HG03558 (cell line): ENCODE results near the gene JMJD8.

Experiments
- ATAC-seq: cut with Tn5 transposase; IDR thresholded peaks from one replicate; pipeline ENCODE4 v1.9.1; 2021; ENCODE audit warnings: moderate number of reproducible peaks; ENCODE audit not compliant: unreplicated experiment; ENCODE audit errors: extremely low read depth

JMJD8 gene

GRCh38 chr16:710500-711075 lies 26.5 kb upstream of the JMJD8 start:
- ATAC-seq, result no peak

DNA sequence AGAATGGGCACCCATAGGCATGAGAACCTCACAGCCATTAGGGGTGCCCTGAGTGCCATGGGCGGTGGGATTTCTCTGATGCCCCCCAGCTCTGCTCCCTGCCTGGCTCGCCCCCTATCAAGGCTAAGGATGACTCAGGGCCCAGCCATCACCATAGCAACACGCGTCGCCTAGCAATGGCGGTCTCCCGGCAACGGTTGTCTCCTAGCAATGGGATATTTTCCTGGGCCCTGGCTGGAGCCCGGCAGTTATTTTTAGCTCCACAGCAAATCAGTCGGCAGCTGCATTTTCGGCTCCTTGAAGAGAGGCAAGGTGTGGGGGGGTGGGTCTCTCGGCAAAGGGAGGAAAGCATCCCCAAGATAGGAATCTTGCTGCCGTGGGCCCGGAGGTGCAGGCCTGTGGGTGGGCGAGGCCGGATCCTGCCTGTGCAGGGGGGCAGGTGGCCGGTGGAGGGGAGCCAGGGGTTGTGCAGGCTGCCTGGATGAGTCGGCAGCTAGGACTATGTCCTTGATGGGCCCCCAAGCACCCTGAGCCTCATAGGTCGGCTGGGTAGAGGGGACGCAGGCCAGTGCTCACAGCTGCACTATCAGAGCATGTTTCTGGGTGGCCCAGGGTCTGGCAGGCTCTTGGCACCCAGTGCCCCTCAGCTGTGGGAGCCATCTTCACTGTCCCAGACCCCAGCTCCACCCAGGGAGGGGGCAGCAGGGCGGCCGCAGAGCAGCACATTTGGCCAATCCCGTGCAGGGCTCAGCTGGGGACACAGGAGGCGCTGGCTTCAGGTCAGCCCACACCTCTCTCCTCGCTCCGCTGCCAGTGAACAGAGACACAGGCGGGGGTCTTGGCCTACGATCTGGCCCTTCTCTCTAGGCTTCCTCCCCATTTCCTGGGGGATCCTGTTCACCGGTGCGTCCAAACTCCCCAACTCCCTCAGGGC lies 25.7 kb upstream of the JMJD8 start:
- no peak for ATAC-seq

DNA sequence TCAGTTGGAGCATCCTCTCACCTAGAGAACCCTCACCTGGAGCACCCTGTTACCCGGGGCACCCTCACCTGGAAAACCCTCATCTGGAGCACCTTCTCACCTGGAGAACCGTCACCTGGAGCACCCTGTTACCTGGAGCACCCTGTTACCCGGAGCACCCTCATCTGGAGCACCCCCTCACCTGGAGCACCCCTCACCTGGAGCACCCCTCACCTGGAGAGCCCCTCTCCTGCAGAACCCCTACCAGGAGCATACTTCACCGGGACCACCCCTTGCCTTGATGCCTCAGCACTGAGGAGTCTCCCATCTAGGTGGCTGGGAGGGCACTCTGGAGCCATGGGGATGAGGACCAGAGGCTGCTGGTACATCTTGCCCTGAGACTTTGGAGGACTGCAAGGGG lies 24.8 kb upstream of the JMJD8 start:
- no peak for ATAC-seq

DNA sequence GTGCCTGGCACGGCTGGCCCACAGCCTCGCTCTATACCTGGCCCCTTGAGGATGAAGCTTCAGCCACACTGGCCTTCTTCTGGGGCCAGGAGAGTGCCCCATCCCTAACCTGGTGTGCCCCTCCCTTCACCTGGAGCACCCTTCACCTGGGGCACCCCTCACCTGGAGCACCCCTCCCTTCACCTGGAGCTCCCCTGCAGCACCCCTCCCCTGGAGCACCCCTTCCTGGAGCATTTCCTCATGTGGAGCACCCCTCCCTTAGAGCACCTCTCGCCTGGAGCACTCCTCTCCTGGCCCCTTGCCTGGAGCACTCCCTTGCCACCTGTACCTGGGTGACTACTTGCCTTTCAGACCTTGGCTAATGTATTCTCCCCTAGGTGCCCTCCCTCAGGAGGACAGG lies 23.9 kb upstream of the JMJD8 start:
- no peak for ATAC-seq

- no peak for ATAC-seq
These were observed 23.0 kb upstream of the JMJD8 start for GRCh38 chr16:707062-707538.

DNA sequence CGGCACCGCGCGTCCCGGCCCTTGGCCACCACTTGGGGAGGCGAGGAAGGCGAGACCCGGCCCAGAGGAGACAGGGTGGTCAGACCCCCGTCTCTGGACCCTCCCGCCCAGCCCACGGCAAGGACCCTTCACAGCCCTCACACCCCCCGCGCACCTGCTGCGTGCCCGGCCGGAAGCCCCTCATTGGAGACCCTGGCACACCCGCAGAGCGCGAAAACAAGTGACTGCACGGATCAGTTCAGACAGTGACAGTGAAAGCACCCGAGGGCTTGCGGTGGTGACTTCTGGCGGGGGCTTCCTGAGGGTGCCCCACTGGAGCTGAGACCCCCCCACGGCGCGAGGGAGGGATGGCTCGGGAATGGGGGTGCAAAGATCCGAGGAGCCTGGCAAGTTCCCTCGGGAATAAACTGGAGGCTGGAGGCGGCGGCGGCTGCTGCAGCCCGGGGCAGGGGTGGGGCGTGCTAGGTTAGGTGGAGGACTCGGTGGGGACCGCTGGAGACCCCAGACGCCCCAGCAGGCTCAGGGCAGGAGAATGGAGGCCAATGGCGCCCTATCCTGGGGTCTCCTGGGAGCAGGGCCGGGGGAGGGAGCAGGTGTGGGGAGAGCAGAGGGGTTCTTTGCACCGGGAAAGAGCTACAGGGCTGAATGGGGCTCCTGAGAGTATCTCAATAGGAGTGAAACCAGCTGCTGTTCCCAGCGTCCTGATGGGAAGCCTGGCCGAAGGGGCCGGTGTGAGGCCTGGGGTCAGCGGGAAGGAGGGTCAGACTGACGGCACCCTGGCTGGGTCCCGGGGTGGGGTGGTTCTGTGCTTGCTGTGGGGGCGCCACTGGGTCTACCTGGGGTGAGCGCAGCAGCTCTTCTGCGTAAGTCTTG lies 22.3 kb upstream of the JMJD8 start:
- ATAC-seq, result no peak

- ATAC-seq, result no peak
These were observed 21.5 kb upstream of the JMJD8 start, which contains the start of gene FBXL16 for GRCh38 chr16:705431-706188. FBXL16 (minus strand) TSS chr16:705801; CDS start chr16:697405, 8,396 bp downstream.

- no peak for ATAC-seq
These were observed 20.6 kb upstream of the JMJD8 start for GRCh38 chr16:704552-705380.

- no peak for ATAC-seq
These were observed 19.9 kb upstream of the JMJD8 start for GRCh38 chr16:704047-704446.

GRCh38 chr16:703406-703805 lies 19.3 kb upstream of the JMJD8 start:
- no peak for ATAC-seq

DNA sequence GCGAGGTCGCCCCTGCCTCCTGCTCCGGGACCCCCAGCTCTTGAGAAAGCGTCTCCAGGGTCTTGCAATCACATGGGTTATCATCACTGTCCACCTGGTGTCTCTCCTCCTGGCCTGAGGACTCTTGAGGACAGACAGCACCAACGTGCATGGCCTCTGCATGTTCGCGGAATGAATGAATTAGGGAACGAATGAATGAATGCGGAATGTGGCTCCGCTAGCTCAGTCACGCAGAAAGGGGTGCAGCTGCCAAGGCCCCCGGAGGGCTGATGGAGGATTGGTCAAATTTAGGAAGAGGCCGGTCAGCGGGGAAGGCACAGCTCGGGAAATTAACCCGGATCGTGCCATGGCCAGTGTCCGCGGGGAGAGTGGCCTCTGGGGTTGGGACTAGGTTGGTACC lies 18.2 kb upstream of the JMJD8 start:
- no peak for ATAC-seq

DNA sequence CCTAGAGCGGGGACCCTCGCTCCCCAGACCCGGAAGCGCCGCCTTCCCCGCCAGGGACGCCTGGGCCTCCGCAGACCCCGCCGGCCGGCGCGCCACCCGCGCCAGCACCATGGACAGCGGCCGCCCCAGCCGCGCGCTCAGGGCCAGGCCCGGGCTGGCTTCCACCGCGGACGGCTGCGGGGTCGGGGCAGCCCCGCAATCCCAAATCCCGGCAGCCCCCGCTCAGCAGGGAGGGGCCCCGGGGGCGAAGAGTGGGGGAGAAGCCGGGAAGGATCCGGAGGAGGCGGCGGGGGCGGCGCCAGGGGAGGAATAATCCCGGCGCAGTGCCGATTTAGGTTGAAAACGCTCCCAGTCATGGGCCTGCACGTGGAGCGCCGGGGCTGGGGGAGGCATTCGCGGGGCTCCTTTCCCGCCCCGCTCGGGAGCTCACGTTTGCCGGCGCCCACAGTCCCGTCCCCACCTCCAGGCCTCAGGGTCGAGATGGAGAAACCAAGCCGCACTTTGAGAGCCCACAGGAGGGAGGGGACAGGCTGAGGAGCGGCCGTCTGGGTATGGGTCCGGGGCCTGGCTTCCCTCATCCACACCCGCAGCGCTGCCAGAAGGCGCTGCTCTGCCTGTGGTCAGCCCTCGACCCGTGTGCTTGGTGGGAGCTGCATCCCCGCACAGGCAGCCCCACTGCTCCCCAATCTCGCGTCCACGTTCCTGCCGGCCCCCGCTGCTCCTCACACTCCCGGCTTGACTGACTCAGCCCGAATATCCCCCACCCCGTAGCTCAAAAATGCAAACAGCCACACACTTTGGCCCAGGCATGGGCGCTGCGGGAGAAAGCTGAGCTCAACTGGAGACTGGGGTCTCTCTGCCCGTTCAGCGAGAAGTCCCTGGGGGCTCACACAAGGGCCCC lies 16.8 kb upstream of the JMJD8 start:
- ATAC-seq, result no peak

- ATAC-seq, result no peak
These were observed 15.0 kb upstream of the JMJD8 start for GRCh38 chr16:698911-699671.

GRCh38 chr16:695355-696089 lies 11.4 kb upstream of the JMJD8 start:
- no peak for ATAC-seq

GRCh38 chr16:694863-695354 lies 10.8 kb upstream of the JMJD8 start:
- ATAC-seq, result no peak

- no peak for ATAC-seq
These were observed 10.2 kb upstream of the JMJD8 start for GRCh38 chr16:694187-694862.
